CD8-positive, alpha-beta memory T cell (primary cell): Measurements from ENCODE around the gene ITGAD. TPM values are rescaled to one million over a fixed set of nuclear protein-coding genes. Genes with fewer than 3 reads are reported as not detected.

Experiments
- CTCF ChIA-PET: fragments of 350-600 bp; sonication (Branson Sonifier 250); formaldehyde crosslinking; loops from one replicate; lab custom pipeline; 2021; ENCODE audit warnings: antibody characterized with exemption; lab: Charles Lee
- POLR2A ChIA-PET: fragments of 350-600 bp; sonication (Branson Sonifier 250); formaldehyde crosslinking; loops from one replicate; lab custom pipeline; 2021; ENCODE audit warnings: antibody characterized with exemption; lab: Charles Lee
- DNase-seq, 5 donors: peaks; one replicate each; pipeline versions ENCODE4 v3.0.0 to v3.0.0-alpha.2; 2020 to 2022; ENCODE audit warnings: mixed read lengths in 1 of 5
- H3K27ac ChIP-seq: one replicate; pipeline ENCODE4 v1.7.0; 2013; ENCODE audit warnings: low read depth, mild to moderate bottlenecking, low read length, moderate library complexity
- H3K27me3 ChIP-seq: 2 replicates; pipeline ENCODE4 v1.7.0; 2013; ENCODE audit warnings: low read length, mild to moderate bottlenecking; ENCODE audit not compliant: insufficient read depth, poor library complexity, severe bottlenecking
- H3K36me3 ChIP-seq: 2 replicates; pipeline ENCODE4 v1.7.0; 2013; ENCODE audit warnings: mild to moderate bottlenecking, low read length, moderate library complexity; ENCODE audit not compliant: insufficient read depth
- H3K4me1 ChIP-seq: 2 replicates; pipeline ENCODE4 v1.7.0; 2013; ENCODE audit warnings: mild to moderate bottlenecking, low read length, moderate library complexity; ENCODE audit not compliant: insufficient read depth
- H3K4me3 ChIP-seq: 2 replicates; pipeline ENCODE4 v1.7.0; 2013; ENCODE audit warnings: mild to moderate bottlenecking, low read length
- H3K9me3 ChIP-seq: 2 replicates; pipeline ENCODE4 v1.7.0; 2013; ENCODE audit warnings: mild to moderate bottlenecking, low read length
- H3K27ac Mint-ChIP-seq, 8 donors: one replicate each; pipeline ENCODE4 v1.8.0; 2020 to 2021; ENCODE audit warnings: mixed read lengths in 8 of 8, mild to moderate bottlenecking in 6 of 8, inconsistent platforms in 3 of 8, moderate library complexity in 3 of 8
- H3K27me3 Mint-ChIP-seq, 2 donors: one replicate each; pipeline ENCODE4 v1.8.0; 2020 to 2021; ENCODE audit warnings: mixed read lengths in 2 of 2, mild to moderate bottlenecking in 1 of 2, moderate library complexity in 1 of 2
- H3K36me3 Mint-ChIP-seq, 3 donors: one replicate each; pipeline ENCODE4 v1.8.0; 2020 to 2021; ENCODE audit warnings: mixed read lengths in 3 of 3, inconsistent platforms in 1 of 3, mild to moderate bottlenecking in 1 of 3
- H3K4me1 Mint-ChIP-seq, 3 donors: one replicate each; pipeline ENCODE4 v1.8.0; 2020 to 2021; ENCODE audit warnings: mixed read lengths in 3 of 3, inconsistent platforms in 1 of 3, mild to moderate bottlenecking in 1 of 3
- H3K4me3 Mint-ChIP-seq, 7 donors: one replicate each; pipeline ENCODE4 v1.8.0; 2020 to 2021; ENCODE audit warnings: mixed read lengths in 7 of 7, mild to moderate bottlenecking in 6 of 7, moderate library complexity in 4 of 7, inconsistent platforms in 2 of 7
- H3K9me3 Mint-ChIP-seq, 5 donors: one replicate each; pipeline ENCODE4 v1.8.0; 2020 to 2022; ENCODE audit warnings: mixed read lengths in 5 of 5, mild to moderate bottlenecking in 3 of 5, moderate library complexity in 2 of 5, inconsistent platforms in 1 of 5
- polyA plus RNA-seq: library from polyadenylated mRNA; unstranded; fragments of 300-500 nt; fragmentation: Illumina TruSeq; gene quantifications from one replicate; pipeline ENCODE4 v1.2.3, GENCODE V29; 2021
- total RNA-seq, 2 experiments: library from RNA; stranded (reverse); gene quantifications; one replicate each; pipeline ENCODE4 v1.2.3, GENCODE V29; 2021

The ITGAD gene
- total and polyA plus RNA-seq, 3 experiments from 2014 or later = 0.12 TPM; not detected in 2

GRCh38 chr16:31459687-31460581 is 66.8 kb downstream of the ITGAD start:
- DNase-seq = peak; percentile 100
- Histone ChIP-seq H3K9me3 (no peaks in the 10 kb centered on the region), H3K27ac (peak overlapping the region; percentile 97), H3K36me3 (no peaks in the 10 kb centered on the region), H3K4me1 (peaks cover 47% of the 10 kb centered on the region), H3K27me3 (no peaks in the 10 kb centered on the region), H3K4me3 (peak overlapping the region; percentile 79)
- Mint-ChIP-seq H3K27ac (peak overlapping the region; percentile 95 to 99 (median 98)), H3K36me3 (peaks cover 0 to 39% (median 6%) of the 10 kb centered on the region in 3 donors), H3K27me3 (no peaks in the 10 kb centered on the region), H3K9me3 (no peaks in the 10 kb centered on the region), H3K4me3 (peak overlapping the region; percentile 91 to 97 (median 94)), H3K4me1 (peaks cover 42 to 51% (median 46%) of the 10 kb centered on the region in 3 donors)
- ChIA-PET CTCF (interaction anchor here (1.0 to 4.2 kb wide), 19 partner anchors 9 to 475 kb away, joined by 3 to 26 read pairs (median 5); partner anchors contain the start of genes HSD3B7, PYDC1, RUSF1 and ZNF267), POLR2A (interaction anchor here (0.5 to 3.7 kb wide), 13 partner anchors 9 to 799 kb away, joined by 3 to 15 read pairs (median 4); partner anchors contain the start of genes FUS, KAT8, RUSF1 and TGFB1I1)

DNA sequence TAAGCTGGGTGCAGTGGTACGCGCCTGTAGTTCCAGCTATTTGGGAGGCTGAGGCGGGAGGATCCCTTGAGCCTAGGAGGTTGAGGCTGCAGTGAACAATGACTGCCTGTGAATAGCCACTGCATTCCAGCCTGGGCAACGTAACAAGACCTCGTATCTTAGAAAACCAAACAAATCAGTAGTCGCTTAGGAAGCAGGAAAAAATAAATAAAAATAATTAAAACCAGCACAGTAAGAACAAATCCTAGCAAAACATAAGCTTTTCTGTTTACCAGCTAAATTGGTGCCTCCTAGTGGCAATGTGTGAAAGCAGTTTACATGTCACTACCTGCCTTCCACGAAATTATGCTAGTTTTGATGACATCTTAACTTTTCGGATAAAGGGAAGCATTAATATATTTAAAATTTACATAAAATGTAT is 67.5 kb downstream of the ITGAD start:
- Mint-ChIP-seq H3K27ac (peak overlapping the region in 7 of 8 donors; percentile 60 to 99 (median 97)), H3K9me3 (no peaks in the 10 kb centered on the region), H3K4me1 (peaks cover 36 to 44% (median 40%) of the 10 kb centered on the region in 3 donors), H3K36me3 (peaks cover 0 to 42% (median 5%) of the 10 kb centered on the region in 3 donors), H3K27me3 (no peaks in the 10 kb centered on the region), H3K4me3 (peak overlapping the region; percentile 13 to 97 (median 93))
- ChIA-PET CTCF (interaction anchor here (1.0 to 4.2 kb wide), 17 partner anchors 9 to 496 kb away, joined by 3 to 26 read pairs (median 6); partner anchors contain the start of genes PYDC1, RUSF1, ZNF267 and ZNF646), POLR2A (interaction anchor here (0.7 to 3.7 kb wide), 5 partner anchors 16 to 343 kb away, joined by 3 to 14 read pairs (median 5); partner anchors contain the start of genes FUS, KAT8 and RUSF1)
- Histone ChIP-seq H3K4me3 (peak overlapping the region; percentile 79), H3K27me3 (no peaks in the 10 kb centered on the region), H3K27ac (peak overlapping the region; percentile 97), H3K9me3 (no peaks in the 10 kb centered on the region), H3K36me3 (no peaks in the 10 kb centered on the region), H3K4me1 (peaks cover 41% of the 10 kb centered on the region)
- peak in 1 of 5 donors; percentile 47 for DNase-seq

DNA sequence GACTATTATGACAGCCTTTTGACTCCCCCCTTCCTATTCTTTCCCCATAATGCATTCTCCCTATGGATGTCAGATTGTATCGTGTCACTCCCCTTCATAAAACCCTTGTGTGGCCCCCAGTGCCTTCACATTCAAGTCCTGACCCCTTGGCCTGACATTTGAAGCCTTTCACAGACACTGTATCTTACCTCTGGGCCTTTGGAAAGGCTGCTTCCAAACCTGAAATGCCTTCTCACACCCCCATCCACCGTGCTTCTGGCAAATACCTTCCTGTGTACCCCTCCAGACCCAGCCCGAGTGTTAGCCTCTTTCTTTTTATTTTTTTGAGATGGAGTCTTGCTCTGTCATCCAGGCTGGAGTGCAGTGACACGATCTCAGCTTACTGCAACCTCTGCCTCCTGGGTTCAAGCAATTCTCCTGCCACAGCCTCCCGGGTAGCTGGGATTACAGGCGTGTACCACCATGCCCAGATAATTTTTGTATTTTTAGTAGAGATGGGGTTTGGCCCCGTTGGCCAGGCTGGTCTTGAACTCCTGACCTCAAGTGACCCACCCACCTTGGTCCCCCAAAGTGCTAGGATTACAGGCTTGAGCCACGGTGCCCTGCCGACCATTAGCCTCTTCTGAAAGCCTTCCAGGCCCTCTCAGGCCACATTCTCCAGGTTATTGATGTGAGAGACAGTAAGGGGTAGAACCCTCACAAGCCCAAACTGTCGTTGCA is 68.2 kb downstream of the ITGAD start:
- peak overlapping the region in 7 of 8 donors; percentile 39 to 98 (median 74) for H3K27ac Mint-ChIP-seq
- no peak overlapping the region for H3K4me3 ChIP-seq
- no peak overlapping the region for H3K27ac ChIP-seq
- no peaks in the 10 kb centered on the region for H3K9me3 Mint-ChIP-seq
- H3K27me3 ChIP-seq = no peaks in the 10 kb centered on the region
- peaks cover 36% of the 10 kb centered on the region for H3K4me1 ChIP-seq
- peaks cover 0 to 47% (median 4%) of the 10 kb centered on the region in 3 donors for H3K36me3 Mint-ChIP-seq
- H3K9me3 ChIP-seq = no peaks in the 10 kb centered on the region
- H3K4me1 Mint-ChIP-seq = peaks cover 32 to 37% (median 32%) of the 10 kb centered on the region in 3 donors
- H3K27me3 Mint-ChIP-seq = no peaks in the 10 kb centered on the region
- DNase-seq = no peak
- H3K4me3 Mint-ChIP-seq = peak overlapping the region in 2 of 7 donors; percentile 28 to 62
- ChIA-PET POLR2A (interaction anchor here (0.7 to 3.7 kb wide), 4 partner anchors 27 to 344 kb away, joined by 3 to 14 read pairs (median 5); partner anchors contain the start of genes FUS, KAT8 and RUSF1), CTCF (interaction anchor here (1.0 to 4.2 kb wide), 16 partner anchors 9 to 497 kb away, joined by 3 to 26 read pairs (median 6); partner anchors contain the start of genes PYDC1, RUSF1, ZNF267 and ZNF646)
- H3K36me3 ChIP-seq = no peaks in the 10 kb centered on the region

DNA sequence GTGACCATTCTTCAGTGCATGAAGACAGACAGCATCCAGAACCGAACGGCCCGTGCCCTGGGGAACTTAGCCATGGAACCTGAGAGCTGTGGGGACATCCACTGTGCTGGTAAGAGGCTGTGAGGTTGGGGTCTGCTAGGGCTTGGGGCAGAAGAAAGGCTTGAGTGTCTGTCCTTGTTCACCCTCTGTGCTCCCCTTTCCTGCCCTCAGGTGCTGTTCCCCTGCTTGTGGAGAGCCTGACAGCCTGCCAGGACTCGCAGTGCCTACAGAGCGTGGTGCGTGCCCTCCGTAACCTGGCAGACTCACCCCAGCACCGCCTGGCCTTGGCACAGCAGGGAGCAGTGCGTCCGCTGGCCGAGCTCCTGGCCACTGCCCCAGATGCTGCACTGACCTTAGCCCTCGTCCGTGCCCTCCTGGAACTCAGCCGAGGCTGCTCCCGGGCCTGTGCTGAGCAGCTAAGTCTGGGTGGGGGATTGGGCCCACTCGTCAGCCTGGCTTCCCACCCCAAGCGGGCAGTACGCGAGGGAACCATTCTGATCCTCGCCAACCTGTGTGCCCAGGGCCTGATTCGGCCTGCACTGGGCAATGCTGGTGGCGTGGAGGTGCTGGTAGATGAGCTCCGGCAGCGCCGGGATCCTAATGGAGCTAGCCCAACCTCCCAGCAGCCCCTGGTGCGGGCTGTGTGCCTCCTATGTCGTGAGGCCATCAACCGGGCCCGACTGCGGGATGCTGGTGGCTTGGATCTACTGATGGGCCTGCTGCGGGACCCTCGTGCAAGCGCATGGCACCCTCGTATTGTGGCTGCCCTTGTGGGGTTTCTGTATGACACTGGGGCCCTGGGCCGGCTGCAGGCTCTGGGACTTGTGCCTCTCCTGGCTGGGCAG is 69.0 kb downstream of the ITGAD start:
- no peaks in the 10 kb centered on the region for H3K27me3 Mint-ChIP-seq
- no peaks in the 10 kb centered on the region for H3K9me3 Mint-ChIP-seq
- Histone ChIP-seq H3K27ac (no peak overlapping the region), H3K9me3 (no peaks in the 10 kb centered on the region), H3K4me1 (peaks cover 36% of the 10 kb centered on the region), H3K36me3 (no peaks in the 10 kb centered on the region), H3K27me3 (no peaks in the 10 kb centered on the region), H3K4me3 (no peak overlapping the region)
- H3K4me1 Mint-ChIP-seq = peaks cover 28 to 35% (median 29%) of the 10 kb centered on the region in 3 donors
- DNase-seq = no peak
- CTCF ChIA-PET = interaction anchor here (1.4 to 1.8 kb wide), 2 partner anchors 411 to 498 kb away, joined by 3 to 6 read pairs; partner anchors contain the start of gene ZNF267
- peak overlapping the region in 1 of 7 donors; percentile 48 for H3K4me3 Mint-ChIP-seq
- peaks cover 0 to 52% (median 4%) of the 10 kb centered on the region in 3 donors for H3K36me3 Mint-ChIP-seq
- POLR2A ChIA-PET = no interaction called here
- no peak overlapping the region for H3K27ac Mint-ChIP-seq

DNA sequence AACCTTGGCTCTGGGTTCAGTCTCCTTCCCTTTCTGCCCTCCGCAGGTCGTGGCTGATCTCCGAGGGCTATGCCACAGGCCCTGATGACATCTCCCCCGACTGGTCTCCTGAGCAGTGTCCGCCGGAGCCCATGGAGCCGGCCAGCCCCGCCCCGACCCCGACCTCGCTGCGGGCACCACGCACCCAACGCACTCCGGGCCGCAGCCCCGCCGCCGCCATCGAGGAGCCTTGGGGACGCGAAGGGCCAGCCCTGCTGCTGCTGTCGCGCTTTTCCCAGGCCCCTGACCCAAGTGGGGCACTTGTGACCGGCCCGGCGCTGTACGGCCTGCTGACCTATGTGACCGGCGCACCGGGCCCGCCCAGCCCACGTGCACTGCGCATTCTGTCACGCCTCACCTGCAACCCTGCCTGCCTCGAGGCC is 71.2 kb downstream of the ITGAD start:
- CTCF ChIA-PET = no interaction called here
- Mint-ChIP-seq H3K36me3 (peaks cover 0 to 47% (median 4%) of the 10 kb centered on the region in 3 donors), H3K4me1 (peaks cover 16 to 31% (median 24%) of the 10 kb centered on the region in 3 donors), H3K27ac (no peak overlapping the region), H3K9me3 (no peaks in the 10 kb centered on the region), H3K27me3 (no peaks in the 10 kb centered on the region), H3K4me3 (no peak overlapping the region)
- H3K4me3 ChIP-seq = no peak overlapping the region
- no peak overlapping the region for H3K27ac ChIP-seq
- no peaks in the 10 kb centered on the region for H3K36me3 ChIP-seq
- peaks cover 29% of the 10 kb centered on the region for H3K4me1 ChIP-seq
- POLR2A ChIA-PET = no interaction called here
- peak in 1 of 5 donors; percentile 45 for DNase-seq
- no peaks in the 10 kb centered on the region for H3K9me3 ChIP-seq
- no peaks in the 10 kb centered on the region for H3K27me3 ChIP-seq

- no peak overlapping the region for H3K4me3 Mint-ChIP-seq
- Histone ChIP-seq H3K36me3 (no peaks in the 10 kb centered on the region), H3K9me3 (no peaks in the 10 kb centered on the region), H3K4me1 (peaks cover 28% of the 10 kb centered on the region), H3K4me3 (no peak overlapping the region), H3K27ac (no peak overlapping the region), H3K27me3 (no peaks in the 10 kb centered on the region)
- no peaks in the 10 kb centered on the region for H3K27me3 Mint-ChIP-seq
- no peaks in the 10 kb centered on the region for H3K9me3 Mint-ChIP-seq
- peaks cover 0 to 46% (median 4%) of the 10 kb centered on the region in 3 donors for H3K36me3 Mint-ChIP-seq
- peak in 1 of 5 donors; percentile 43 for DNase-seq
- H3K27ac Mint-ChIP-seq = no peak overlapping the region
- POLR2A ChIA-PET = no interaction called here
- CTCF ChIA-PET = no interaction called here
- peaks cover 16 to 30% (median 23%) of the 10 kb centered on the region in 3 donors for H3K4me1 Mint-ChIP-seq
Measured at GRCh38 chr16:31464781-31465260, 71.7 kb downstream of the ITGAD start.
